Measurements from ENCODE around the gene SCN3A. TPM values are rescaled to one million over a fixed set of nuclear protein-coding genes. Genes with fewer than 3 reads are reported as not detected.

Gene SCN3A
- total and polyA plus RNA-seq, 2 of the 13 experiments (the other 11 are each of a cell fraction or from before 2014, with no cell fraction given): not detected

GRCh38 chr2:165078913-165079312 lies 124.9 kb downstream of the SCN3A start:
- FAIRE-seq (peak; percentile 4), DNase-seq (ENCODE audit: low spot score) (no peak), ATAC-seq (no peak)
- intact Hi-C loops (cut with micrococcal nuclease; ENCODE audit: unreplicated experiment) (no loop called here), in situ Hi-C loops (cut with HindIII; ENCODE audit: extremely low pct_ligation_motif_present, low pct_unique_long_range_greater_than_20kb) (no loop called here)
- H2AFZ ChIP-seq (ENCODE audit: low read length): no peak overlapping the region
- no peak for TF ChIP-seq BHLHE40 (IDR thresholded peaks at IDR 0.05; ENCODE audit: low read length)
- no peak for TF ChIP-seq MEF2D (CRISPR knock-in tag; IDR thresholded peaks at IDR 0.05)
- TF ChIP-seq ZSCAN21 (CRISPR knock-in tag; IDR thresholded peaks at IDR 0.05; ENCODE audit: borderline replicate concordance): no peak
- TF ChIP-seq SKIL (CRISPR knock-in tag; IDR thresholded peaks at IDR 0.05; ENCODE audit: borderline replicate concordance): no peak
- no peak overlapping the region for H3K27ac ChIP-seq (ENCODE audit: extremely low read length, insufficient read depth, low read length)
- BruUV-seq (replicated peaks): no TSS peak
- no peaks in the 10 kb centered on the region for H3K79me2 ChIP-seq (ENCODE audit: insufficient read depth, low read length)
- ChIA-PET CTCF (ENCODE audit: low intra/inter-chr PET ratio, low total read pairs) (no interaction called here), POLR2A (no interaction called here)
- no peak overlapping the region for H3K4me2 ChIP-seq (ENCODE audit: low read depth, low read length)
- H4K20me1 ChIP-seq (ENCODE audit: insufficient read depth, low read length): no peaks in the 10 kb centered on the region
- no peaks in the 10 kb centered on the region for H3K27me3 ChIP-seq (ENCODE audit: control insufficient read depth in 1 of 2, insufficient read depth in 2 of 2, low read length in 2 of 2)
- H3K4me3 ChIP-seq (replicated peaks in 1 of 3; ENCODE audit: insufficient read depth in 1 of 3, low read depth in 2 of 3, low read length in 3 of 3): no peak overlapping the region
- no peaks in the 10 kb centered on the region for H3K36me3 ChIP-seq (replicated peaks in 1 of 2; ENCODE audit: control insufficient read depth in 1 of 2, insufficient read depth in 2 of 2, low read length in 2 of 2)
- H3K9ac ChIP-seq (ENCODE audit: insufficient read depth, low read depth, low read length): no peak overlapping the region
- H3K4me1 ChIP-seq (ENCODE audit: insufficient read depth, low read length): peaks cover 8% of the 10 kb centered on the region
- H3K9me3 ChIP-seq (ENCODE audit: low read length): peaks cover 20% of the 10 kb centered on the region

- in situ Hi-C loops (cut with HindIII; ENCODE audit: extremely low pct_ligation_motif_present, low pct_unique_long_range_greater_than_20kb): no loop called here
- Histone ChIP-seq H4K20me1 (ENCODE audit: insufficient read depth, low read length) (no peaks in the 10 kb centered on the region), H3K79me2 (ENCODE audit: insufficient read depth, low read length) (no peaks in the 10 kb centered on the region), H3K36me3 (replicated peaks in 1 of 2; ENCODE audit: control insufficient read depth in 1 of 2, insufficient read depth in 2 of 2, low read length in 2 of 2) (no peaks in the 10 kb centered on the region), H2AFZ (ENCODE audit: low read length) (no peak overlapping the region), H3K4me2 (ENCODE audit: low read depth, low read length) (no peak overlapping the region), H3K9ac (ENCODE audit: insufficient read depth, low read depth, low read length) (no peak overlapping the region), H3K9me3 (ENCODE audit: low read length) (peaks cover 8% of the 10 kb centered on the region; the same call in 1 of the 2 replicates), H3K4me1 (ENCODE audit: insufficient read depth, low read length) (no peaks in the 10 kb centered on the region), H3K27ac (ENCODE audit: extremely low read length, insufficient read depth, low read length) (no peak overlapping the region), H3K4me3 (replicated peaks in 1 of 3; ENCODE audit: insufficient read depth in 1 of 3, low read depth in 2 of 3, low read length in 3 of 3) (no peak overlapping the region), H3K27me3 (ENCODE audit: control insufficient read depth in 1 of 2, insufficient read depth in 2 of 2, low read length in 2 of 2) (peaks cover 0 to 4% of the 10 kb centered on the region in 2 experiments; a peak in 1 of 5 replicates)
- no TSS peak for BruUV-seq (replicated peaks)
- FAIRE-seq (no peak), ATAC-seq (no peak), DNase-seq (ENCODE audit: low spot score) (no peak)
- ChIA-PET POLR2A (no interaction called here), CTCF (ENCODE audit: low intra/inter-chr PET ratio, low total read pairs) (no interaction called here)
- intact Hi-C loops (cut with micrococcal nuclease; ENCODE audit: unreplicated experiment): no loop called here
- TF ChIP-seq SETDB1 (CRISPR knock-in tag; IDR thresholded peaks at IDR 0.05; ENCODE audit: borderline replicate concordance) (no peak), ZHX2 (IDR thresholded peaks at IDR 0.05; ENCODE audit: low read depth) (no peak), ZHX2 (CRISPR knock-in tag; IDR thresholded peaks at IDR 0.05; ENCODE audit: borderline replicate concordance) (no peak), HOXA9 (CRISPR knock-in tag; IDR thresholded peaks at IDR 0.05; ENCODE audit: borderline replicate concordance) (no peak), YEATS4 (CRISPR knock-in tag; IDR thresholded peaks at IDR 0.05; ENCODE audit: borderline replicate concordance) (no peak)
Measured at GRCh38 chr2:165074884-165075283, 129.0 kb downstream of the SCN3A start.

Data from HepG2 (cell line).